Parathyroid adenoma (tissue), 2 donors: ENCODE results near the gene SRGAP3.

Source experiments
- H2AFZ ChIP-seq: fragments of 300-600 bp; sonication (generic); one replicate; pipeline ENCODE4 v1.7.0; 2017; ENCODE audit warnings: antibody characterized with exemption, mild to moderate bottlenecking
- H3K27ac ChIP-seq: fragments of 300-600 bp; sonication (generic); one replicate; pipeline ENCODE4 v1.7.0; 2017
- H3K27me3 ChIP-seq: fragments of 300-600 bp; sonication (generic); one replicate; pipeline ENCODE4 v1.7.0; 2017; ENCODE audit warnings: low read length; ENCODE audit not compliant: control insufficient read depth, insufficient read depth
- H3K36me3 ChIP-seq: fragments of 300-600 bp; sonication (generic); one replicate; pipeline ENCODE4 v1.7.0; 2017; ENCODE audit warnings: low read length; ENCODE audit not compliant: control insufficient read depth, insufficient read depth
- H3K4me1 ChIP-seq: fragments of 300-600 bp; sonication (generic); one replicate; pipeline ENCODE4 v1.7.0; 2017; ENCODE audit warnings: control low read depth
- H3K4me2 ChIP-seq: fragments of 300-600 bp; sonication (generic); one replicate; pipeline ENCODE4 v1.7.0; 2017; ENCODE audit warnings: low read length
- H3K4me3 ChIP-seq: fragments of 300-600 bp; sonication (generic); one replicate; pipeline ENCODE4 v1.7.0; 2017; ENCODE audit warnings: low read depth, low read length
- H3K79me2 ChIP-seq: fragments of 300-600 bp; sonication (generic); one replicate; pipeline ENCODE4 v1.7.0; 2017; ENCODE audit warnings: control low read depth
- H3K9ac ChIP-seq: fragments of 300-600 bp; sonication (generic); one replicate; pipeline ENCODE4 v1.7.0; 2017; ENCODE audit warnings: mild to moderate bottlenecking
- H3K9me3 ChIP-seq: fragments of 300-600 bp; sonication (generic); one replicate; pipeline ENCODE4 v1.7.0; 2017; ENCODE audit warnings: low read length; ENCODE audit not compliant: control insufficient read depth
- TF ChIP-seq, protein P1 (sequence below): fragments of 300-600 bp; sonication (generic); IDR thresholded peaks from one replicate; pipeline ENCODE4 v1.7.0; 2017; ENCODE audit warnings: antibody characterized with exemption, mild to moderate bottlenecking
- donor health status: primary hyperparathyroidism.

Gene SRGAP3

GRCh38 chr3:9185701-9186100, 63.7 kb downstream of the SRGAP3 start:
- no peak overlapping the region for H3K4me3 ChIP-seq
- H3K9me3 ChIP-seq, result no peaks in the 10 kb centered on the region
- no peaks in the 10 kb centered on the region for H3K27me3 ChIP-seq
- no peaks in the 10 kb centered on the region for H3K79me2 ChIP-seq
- H3K9ac ChIP-seq, result no peak overlapping the region
- H3K4me1 ChIP-seq, result no peaks in the 10 kb centered on the region
- no peaks in the 10 kb centered on the region for H3K36me3 ChIP-seq
- no peak overlapping the region for H3K4me2 ChIP-seq
- TF ChIP-seq, protein P1, sequence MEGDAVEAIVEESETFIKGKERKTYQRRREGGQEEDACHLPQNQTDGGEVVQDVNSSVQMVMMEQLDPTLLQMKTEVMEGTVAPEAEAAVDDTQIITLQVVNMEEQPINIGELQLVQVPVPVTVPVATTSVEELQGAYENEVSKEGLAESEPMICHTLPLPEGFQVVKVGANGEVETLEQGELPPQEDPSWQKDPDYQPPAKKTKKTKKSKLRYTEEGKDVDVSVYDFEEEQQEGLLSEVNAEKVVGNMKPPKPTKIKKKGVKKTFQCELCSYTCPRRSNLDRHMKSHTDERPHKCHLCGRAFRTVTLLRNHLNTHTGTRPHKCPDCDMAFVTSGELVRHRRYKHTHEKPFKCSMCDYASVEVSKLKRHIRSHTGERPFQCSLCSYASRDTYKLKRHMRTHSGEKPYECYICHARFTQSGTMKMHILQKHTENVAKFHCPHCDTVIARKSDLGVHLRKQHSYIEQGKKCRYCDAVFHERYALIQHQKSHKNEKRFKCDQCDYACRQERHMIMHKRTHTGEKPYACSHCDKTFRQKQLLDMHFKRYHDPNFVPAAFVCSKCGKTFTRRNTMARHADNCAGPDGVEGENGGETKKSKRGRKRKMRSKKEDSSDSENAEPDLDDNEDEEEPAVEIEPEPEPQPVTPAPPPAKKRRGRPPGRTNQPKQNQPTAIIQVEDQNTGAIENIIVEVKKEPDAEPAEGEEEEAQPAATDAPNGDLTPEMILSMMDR, result no peak
- no peak overlapping the region for H2AFZ ChIP-seq
- no peak overlapping the region for H3K27ac ChIP-seq

GRCh38 chr3:9185046-9185445, 64.4 kb downstream of the SRGAP3 start:
- Histone ChIP-seq H3K27ac (no peak overlapping the region), H3K36me3 (no peaks in the 10 kb centered on the region), H3K4me2 (no peak overlapping the region), H3K4me1 (no peaks in the 10 kb centered on the region), H2AFZ (no peak overlapping the region), H3K27me3 (no peaks in the 10 kb centered on the region), H3K4me3 (no peak overlapping the region), H3K9ac (no peak overlapping the region), H3K79me2 (no peaks in the 10 kb centered on the region), H3K9me3 (no peaks in the 10 kb centered on the region)
- TF ChIP-seq, protein P1, result no peak

GRCh38 chr3:9184461-9184835, 65.0 kb downstream of the SRGAP3 start:
- TF ChIP-seq, protein P1, result no peak
- Histone ChIP-seq H3K27me3 (no peaks in the 10 kb centered on the region), H3K9me3 (no peaks in the 10 kb centered on the region), H3K9ac (no peak overlapping the region), H2AFZ (no peak overlapping the region), H3K27ac (no peak overlapping the region), H3K4me3 (no peak overlapping the region), H3K79me2 (no peaks in the 10 kb centered on the region), H3K36me3 (no peaks in the 10 kb centered on the region), H3K4me2 (no peak overlapping the region), H3K4me1 (no peaks in the 10 kb centered on the region)

DNA sequence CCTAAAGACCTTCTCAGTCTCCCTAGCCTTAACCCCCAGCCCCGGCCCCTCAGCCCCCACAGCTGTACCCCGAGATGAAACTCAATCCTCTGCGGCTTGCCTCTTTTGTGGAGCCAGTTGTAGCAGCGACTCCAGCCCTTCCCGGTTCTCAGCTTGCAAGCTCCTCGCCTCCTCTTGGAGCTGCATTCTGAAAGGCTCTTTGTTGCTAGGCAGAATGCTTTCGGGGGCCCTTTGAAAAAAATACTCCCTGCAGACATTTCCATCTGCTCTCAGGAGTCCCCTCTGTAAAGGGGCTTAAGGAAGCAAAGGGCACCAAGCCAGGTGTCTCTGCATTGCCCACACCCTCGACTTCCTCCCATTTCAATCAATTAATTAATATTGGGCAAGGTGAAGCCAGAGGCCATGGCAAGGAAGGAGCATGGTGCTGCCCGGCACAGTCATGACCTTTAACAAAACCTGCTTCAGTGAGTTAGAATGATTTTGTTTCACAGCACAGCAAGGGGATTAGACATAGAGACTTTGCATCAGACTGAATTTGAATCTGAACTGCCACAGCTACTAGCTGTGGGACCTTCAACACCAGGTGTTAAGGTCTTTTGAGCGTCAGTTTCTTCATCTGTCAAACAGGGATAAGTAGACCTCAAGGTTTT, 65.5 kb downstream of the SRGAP3 start:
- TF ChIP-seq, protein P1, result no peak
- no peak overlapping the region for H3K27ac ChIP-seq
- H2AFZ ChIP-seq, result peak overlapping the region; percentile 9
- no peak overlapping the region for H3K4me2 ChIP-seq
- H3K9me3 ChIP-seq, result no peaks in the 10 kb centered on the region
- no peak overlapping the region for H3K4me3 ChIP-seq
- H3K4me1 ChIP-seq, result no peaks in the 10 kb centered on the region
- no peaks in the 10 kb centered on the region for H3K79me2 ChIP-seq
- no peaks in the 10 kb centered on the region for H3K36me3 ChIP-seq
- H3K9ac ChIP-seq, result no peak overlapping the region
- no peaks in the 10 kb centered on the region for H3K27me3 ChIP-seq

- no peaks in the 10 kb centered on the region for H3K4me1 ChIP-seq
- no peaks in the 10 kb centered on the region for H3K9me3 ChIP-seq
- H3K4me2 ChIP-seq, result no peak overlapping the region
- H3K79me2 ChIP-seq, result no peaks in the 10 kb centered on the region
- H3K9ac ChIP-seq, result no peak overlapping the region
- TF ChIP-seq, protein P1, result no peak
- no peaks in the 10 kb centered on the region for H3K27me3 ChIP-seq
- no peak overlapping the region for H2AFZ ChIP-seq
- no peak overlapping the region for H3K4me3 ChIP-seq
- H3K36me3 ChIP-seq, result no peaks in the 10 kb centered on the region
- H3K27ac ChIP-seq, result no peak overlapping the region
Observed at GRCh38 chr3:9183011-9183410, 66.4 kb downstream of the SRGAP3 start.
